ENCODE results near the gene KCNQ1.

The KCNQ1 gene

DNA sequence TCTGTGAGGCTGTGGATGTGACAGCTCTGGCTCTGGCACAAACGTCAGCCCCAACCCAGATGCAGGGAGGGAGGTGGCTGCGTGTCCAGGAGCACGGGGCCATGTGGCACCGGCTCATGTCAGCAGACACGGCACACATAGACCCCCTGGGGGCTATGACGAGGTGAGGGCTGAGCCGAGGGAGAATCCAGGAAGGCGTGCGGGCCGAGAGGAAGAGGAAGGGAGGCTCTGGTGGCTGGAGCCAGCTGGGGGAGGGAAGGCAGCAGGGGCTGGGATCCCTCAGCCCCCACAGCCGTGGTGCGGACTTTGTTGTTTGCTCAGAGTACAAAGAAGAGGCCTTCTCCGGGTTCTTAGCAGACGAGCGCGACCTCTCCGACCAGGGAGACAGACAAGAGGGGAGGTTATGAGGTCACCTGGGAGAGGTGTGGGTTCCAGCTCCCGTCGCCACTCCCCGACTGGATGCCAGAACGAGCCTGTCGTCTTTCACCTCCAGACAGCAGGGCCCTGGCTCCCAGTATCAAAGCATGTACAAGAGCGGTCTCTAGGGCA is 394.7 kb downstream of the KCNQ1 start:
- no peak for DNase-seq (ENCODE audit: extremely low read depth, low read depth)
- TF ChIP-seq, protein P1, sequence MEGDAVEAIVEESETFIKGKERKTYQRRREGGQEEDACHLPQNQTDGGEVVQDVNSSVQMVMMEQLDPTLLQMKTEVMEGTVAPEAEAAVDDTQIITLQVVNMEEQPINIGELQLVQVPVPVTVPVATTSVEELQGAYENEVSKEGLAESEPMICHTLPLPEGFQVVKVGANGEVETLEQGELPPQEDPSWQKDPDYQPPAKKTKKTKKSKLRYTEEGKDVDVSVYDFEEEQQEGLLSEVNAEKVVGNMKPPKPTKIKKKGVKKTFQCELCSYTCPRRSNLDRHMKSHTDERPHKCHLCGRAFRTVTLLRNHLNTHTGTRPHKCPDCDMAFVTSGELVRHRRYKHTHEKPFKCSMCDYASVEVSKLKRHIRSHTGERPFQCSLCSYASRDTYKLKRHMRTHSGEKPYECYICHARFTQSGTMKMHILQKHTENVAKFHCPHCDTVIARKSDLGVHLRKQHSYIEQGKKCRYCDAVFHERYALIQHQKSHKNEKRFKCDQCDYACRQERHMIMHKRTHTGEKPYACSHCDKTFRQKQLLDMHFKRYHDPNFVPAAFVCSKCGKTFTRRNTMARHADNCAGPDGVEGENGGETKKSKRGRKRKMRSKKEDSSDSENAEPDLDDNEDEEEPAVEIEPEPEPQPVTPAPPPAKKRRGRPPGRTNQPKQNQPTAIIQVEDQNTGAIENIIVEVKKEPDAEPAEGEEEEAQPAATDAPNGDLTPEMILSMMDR (IDR thresholded peaks at IDR 0.05; ENCODE audit: low read depth, low read length), result no peak

- TF ChIP-seq, protein P1 (IDR thresholded peaks at IDR 0.05; ENCODE audit: low read depth, low read length), result no peak
These were observed 396.8 kb downstream of the KCNQ1 start for GRCh38 chr11:2841411-2842190.

GRCh38 chr11:2842876-2843275 is 398.1 kb downstream of the KCNQ1 start:
- no peak for DNase-seq (ENCODE audit: extremely low read depth, low read depth)
- TF ChIP-seq, protein P1 (IDR thresholded peaks at IDR 0.05; ENCODE audit: low read depth, low read length), result no peak

More at GRCh38 chr11:2841411-2842190, 396.8 kb downstream of the KCNQ1 start:
- no peak for DNase-seq (ENCODE audit: extremely low read depth, low read depth)

DNA sequence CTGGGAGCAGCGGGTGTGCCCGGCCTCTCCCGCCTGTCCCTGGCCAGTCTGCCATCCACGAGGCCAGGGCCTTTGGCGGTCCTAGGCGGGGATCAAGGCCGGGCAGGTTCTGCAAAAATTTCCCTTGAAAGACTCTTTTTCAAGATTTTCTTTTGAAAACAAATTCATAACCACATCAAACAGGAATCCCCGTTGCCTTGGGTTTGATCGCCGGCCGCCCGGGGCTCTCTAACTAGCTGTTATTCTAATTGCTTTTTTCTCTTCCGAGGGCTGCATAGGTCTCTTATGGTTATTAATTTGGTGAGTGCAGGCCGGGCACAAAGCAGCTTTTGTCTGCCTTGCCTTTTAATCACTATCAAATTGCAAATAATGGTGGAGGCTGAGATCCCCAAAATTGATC is 398.7 kb downstream of the KCNQ1 start:
- TF ChIP-seq, protein P1 (IDR thresholded peaks at IDR 0.05; ENCODE audit: low read depth, low read length), result no peak
- no peak for DNase-seq (ENCODE audit: extremely low read depth, low read depth)

- no peak for DNase-seq (ENCODE audit: extremely low read depth, low read depth)
- TF ChIP-seq, protein P1 (IDR thresholded peaks at IDR 0.05; ENCODE audit: low read depth, low read length), result no peak
These were observed 399.5 kb downstream of the KCNQ1 start for GRCh38 chr11:2844116-2844842.

DNA sequence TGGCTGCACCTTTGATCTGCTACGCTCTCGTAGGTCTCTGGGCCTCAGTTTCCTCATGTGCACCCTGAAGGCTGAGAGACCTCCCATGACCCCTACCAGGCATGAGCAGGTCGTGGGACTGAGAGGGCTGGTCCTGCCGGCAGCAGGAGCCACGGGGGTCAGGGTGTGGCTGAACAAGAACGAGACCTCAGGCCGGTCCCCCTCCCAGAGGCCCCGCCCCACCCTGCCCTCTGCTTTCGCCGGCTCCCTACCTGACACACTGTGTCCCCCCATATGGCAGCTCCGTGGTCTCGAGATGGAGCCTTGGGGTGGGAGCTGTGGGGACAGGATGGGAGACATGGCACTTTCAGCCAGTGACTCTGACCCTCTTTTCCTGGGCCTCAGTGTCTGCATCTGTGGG is 400.2 kb downstream of the KCNQ1 start:
- DNase-seq (ENCODE audit: extremely low read depth, low read depth), result no peak
- TF ChIP-seq, protein P1 (IDR thresholded peaks at IDR 0.05; ENCODE audit: low read depth, low read length), result no peak

- TF ChIP-seq, protein P1 (IDR thresholded peaks at IDR 0.05; ENCODE audit: low read depth, low read length), result no peak
- no peak for DNase-seq (ENCODE audit: extremely low read depth, low read depth)
These were observed 401.2 kb downstream of the KCNQ1 start for GRCh38 chr11:2846056-2846455.
